Muscle of arm (tissue), 12 donors: ENCODE data around the gene YARS1. TPM values are rescaled to one million over a fixed set of nuclear protein-coding genes. Genes with fewer than 3 reads are reported as not detected.
"Not testable (repeated sequence)": the region's sequence is repeated elsewhere in the genome, so short reads cannot be mapped to it uniquely, and the experiment has no call there.

Experiments used
- DNase-seq: peaks from one replicate; pipeline ENCODE4 v3.0.0-alpha.2; 2013
- polyA plus RNA-seq, 12 donors: library from polyadenylated mRNA; unstranded; fragments of 120-200 nt; gene quantifications; one replicate each; pipeline ENCODE4 v1.2.1, GENCODE V29; 2013; ENCODE audit not compliant: insufficient read length in 12 of 12

Gene YARS1
- polyA plus RNA-seq, 12 donors, result 37.5 to 60.7 (median 45.4) TPM; not detected in 1

DNA sequence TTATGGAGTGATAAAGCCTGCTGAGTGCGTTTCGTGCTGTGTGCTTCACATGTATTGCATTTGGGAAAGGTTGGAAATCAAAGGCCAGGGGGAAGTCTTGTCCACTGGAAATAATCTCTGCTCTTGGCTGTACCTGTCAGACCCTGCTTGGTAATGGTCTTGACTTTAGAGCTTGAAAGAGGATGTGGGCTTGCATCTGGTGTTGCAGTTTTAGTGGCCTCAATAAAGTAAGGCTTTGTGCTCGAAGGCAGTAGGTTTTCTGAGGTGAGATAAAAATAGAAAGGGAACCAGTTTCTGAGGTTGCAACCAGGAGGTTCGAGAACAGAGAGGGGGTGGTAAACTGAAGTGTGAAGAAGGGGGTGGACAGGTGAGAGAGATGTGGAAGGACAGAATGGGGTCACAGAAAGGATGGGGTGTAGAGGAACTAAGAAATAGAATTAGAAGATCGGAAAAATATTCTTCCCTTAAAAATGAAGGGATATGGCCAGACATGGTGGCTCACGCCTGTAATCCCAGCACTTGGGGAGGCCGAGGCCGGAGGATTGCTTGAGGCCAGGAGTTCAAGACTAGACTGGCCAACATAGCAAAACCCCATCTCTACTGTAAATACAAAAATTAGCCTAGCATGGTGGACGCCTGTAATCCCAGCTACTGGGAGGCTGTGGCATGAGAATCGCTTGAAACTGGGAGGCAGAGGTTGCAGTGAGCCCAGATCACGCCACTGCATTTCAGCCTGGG is 1.8 kb upstream of the YARS1 start:
- DNase-seq, result no peak

DNA sequence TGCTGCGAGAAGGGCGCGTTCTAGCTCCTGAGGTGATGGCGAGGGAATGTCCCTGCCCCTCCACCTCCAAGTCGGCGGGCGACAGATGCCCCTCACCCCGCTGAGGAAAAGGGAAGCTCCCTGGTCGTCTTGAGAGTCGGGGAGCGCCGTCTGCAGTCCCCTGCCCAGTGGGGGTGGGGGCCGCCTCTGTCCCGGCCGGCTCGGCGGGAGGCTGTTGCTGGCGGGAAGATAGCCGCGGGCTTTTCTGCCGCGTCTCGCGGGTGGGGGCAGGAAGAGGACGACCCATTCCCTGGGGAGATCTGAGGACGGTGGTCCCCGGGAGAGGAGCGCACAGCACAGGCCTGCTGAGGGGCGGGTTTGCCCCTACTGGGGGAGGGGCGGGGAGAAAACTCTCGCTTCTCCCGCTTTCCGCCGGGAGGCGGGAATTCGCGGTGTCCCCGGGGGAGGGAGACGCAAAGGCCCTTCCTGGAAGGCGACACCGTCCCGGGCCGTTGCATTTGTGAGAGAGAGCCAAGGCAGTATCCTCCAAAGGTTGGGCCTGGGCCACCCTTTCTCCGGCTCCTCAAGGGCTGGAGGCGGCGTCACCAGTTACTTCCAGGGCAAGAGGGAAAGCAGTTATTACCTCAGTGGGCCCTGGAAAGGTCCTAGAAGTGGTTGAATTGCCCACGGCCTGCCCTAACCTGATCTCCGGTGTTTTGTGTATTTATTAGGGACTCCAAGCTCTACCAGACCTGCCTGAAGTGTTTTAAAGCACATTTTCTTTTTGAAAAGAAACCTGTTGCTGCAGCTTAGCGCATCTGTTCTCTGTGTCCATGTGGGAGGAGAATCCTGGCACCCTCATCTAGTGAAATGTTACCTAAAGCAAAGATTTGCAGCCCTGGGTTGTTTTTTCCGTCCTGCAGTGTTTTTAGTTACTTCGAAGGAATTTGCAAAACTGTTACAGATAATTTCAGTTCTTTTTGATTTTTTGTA is 943 bp upstream of the YARS1 start:
- DNase-seq, result peak; percentile 74

DNA sequence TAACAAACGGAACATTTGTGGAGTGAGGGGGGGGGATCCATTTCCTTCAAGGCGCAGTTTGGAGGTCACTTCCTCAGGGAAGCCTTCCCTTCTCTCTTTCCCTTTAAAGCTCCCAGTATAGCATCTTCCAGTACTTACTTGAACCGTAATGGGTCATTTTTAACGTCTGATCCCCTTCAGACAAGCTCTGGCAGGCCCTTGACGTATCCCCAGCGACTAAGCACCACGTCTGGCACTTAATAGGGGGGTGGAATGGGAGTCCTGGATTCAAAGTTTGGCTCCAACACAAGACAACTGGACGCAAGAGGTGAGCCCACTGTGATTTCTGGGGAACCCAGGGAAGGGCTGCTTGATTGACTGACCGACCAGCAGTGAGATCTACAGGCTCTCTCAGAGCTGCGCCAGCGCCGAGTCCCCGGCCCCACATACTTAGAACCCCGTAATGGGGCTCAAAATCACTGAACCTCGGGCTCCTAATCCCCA is 441 bp downstream of the YARS1 start:
- no peak for DNase-seq

DNA sequence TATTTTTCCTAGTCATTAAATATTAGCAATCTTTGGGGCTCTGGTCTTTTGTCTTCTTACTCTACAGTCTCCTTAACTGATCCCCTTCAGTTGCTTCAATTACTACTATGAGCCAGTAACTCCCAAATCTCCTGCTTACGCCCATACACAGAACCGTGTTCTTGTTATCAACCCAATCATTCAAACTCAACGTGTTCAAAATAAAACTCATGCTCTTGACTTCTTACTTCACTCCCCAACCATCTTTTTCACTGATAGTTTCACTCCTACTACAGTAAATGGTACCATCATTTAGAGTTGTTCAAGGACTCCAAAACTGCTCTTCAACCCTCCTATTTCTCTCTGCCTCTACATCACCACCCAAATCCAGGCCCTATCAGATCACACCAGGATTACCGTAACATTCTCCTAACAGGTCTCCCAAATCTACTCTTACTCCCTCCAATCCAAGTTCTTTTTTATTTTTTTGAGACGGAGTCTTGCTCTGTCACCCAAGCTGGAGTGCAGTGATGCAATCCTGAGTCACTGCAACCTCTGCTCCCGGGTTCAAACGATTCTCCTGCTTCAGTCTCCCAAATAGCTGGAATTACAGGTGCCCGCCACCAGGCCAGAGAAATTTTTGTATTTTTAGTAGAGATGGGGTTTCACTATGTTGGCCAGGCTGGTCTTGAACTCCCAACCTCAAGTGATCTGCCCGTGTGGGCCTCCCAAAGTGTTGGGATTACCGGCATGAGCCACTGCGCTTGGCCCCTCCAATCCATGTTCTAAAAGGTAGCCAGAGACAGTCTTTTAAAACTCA is 3.0 kb downstream of the YARS1 start:
- no peak for DNase-seq

DNA sequence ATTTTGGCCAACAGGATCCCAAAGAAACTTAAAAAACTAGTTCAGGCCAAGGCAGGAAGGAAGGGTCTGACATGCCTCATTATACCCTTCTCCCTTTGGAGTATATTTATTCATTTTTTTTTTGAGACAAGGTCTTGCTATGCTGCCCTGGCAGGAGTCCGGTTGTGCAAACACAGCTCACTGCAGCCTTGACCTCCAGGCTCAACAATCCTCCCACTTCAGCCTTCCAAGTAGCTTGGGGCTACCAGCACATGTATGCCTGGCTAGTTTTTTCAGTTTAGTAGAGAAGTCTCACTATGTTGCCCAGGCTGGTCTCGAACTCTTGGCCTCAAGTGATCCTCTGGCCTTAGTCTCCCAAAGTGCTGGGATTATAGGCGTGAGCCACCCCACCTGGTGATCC is 5.2 kb downstream of the YARS1 start:
- DNase-seq, result no peak

DNA sequence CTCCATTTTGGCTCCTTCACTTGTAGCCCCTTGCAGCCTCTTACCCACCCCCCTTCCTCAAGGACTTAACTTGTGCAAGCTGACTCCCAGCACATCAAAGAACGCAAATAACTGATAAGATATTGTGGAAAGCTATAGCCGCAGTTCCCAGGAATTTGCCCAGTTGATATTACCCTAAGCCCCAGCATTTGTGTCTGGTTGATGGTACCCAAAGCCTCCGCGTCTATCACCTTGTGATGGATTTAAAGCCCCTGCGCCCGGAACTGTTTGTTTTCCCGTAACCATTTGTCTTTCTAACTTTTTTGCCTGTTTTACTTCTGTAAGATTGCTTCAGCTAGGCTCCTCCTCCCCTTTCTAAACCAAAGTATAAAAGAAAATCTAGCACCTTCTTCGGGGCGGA is 5.9 kb downstream of the YARS1 start:
- no peak for DNase-seq

DNA sequence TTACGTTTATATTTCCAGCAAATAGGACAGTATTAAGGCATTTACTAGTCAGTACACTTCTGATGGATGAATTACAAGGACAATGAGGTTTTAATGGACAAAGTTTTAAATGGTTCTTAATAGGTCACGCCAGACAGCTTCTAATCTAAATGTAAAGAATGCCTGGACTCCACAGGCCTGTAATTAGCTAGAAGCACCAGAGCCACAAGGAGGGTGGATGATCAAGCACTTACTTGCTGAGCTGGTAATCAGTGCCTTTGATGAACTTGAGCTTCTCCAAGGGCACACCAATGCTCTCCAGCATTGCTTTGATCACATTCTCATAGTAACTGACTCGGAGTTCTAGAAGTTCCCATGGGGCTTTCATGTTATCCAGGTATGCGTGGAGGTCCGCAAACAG is 6.8 kb downstream of the YARS1 start:
- no peak for DNase-seq

DNA sequence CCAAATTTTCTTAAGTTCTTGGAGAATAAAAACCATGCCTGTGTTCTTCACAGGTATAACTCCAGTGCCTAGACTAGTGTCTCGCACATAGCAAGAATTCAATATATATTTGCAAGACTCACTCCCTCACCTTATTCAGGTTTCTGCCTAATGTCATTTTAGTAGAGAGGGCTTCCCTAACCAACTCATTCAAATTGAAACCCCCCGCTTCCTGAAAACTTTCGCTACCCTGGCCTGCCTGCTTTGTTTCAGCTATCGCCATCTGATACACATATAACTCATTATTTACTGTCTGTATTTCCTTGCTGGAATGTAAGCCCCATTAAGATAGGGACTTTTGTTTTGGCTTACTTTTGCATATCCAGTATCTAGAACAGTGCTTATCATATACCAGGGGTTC is 8.6 kb downstream of the YARS1 start:
- DNase-seq, result no peak

DNA sequence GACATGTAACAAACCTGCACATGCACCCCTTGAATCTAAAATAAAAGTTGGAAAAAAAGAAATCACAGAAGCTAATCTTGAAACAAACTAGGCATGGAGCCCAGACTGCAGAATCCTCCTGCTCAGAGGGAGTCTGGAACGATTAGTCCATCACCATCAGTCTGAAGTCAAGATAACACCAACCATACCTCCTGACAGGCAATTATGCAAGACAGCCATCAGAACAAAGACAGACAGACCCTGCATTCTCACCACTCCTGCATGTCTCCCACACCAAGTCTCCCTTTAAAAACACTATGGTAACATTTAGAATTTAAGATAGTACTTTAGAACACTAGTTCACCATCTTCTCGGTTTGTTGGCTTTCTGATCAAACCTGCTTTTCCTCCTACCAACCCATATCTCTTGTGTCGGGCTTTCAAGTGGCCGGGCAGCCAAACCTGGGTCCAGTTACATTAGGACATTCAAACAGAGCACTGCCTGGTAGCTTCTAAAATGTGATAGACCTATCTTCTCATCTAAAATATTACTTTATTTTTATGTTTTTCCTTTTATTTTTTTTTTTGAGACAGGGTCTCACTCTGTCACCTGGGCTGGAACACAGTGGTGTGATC is 10.1 kb downstream of the YARS1 start:
- DNase-seq, result no peak

DNA sequence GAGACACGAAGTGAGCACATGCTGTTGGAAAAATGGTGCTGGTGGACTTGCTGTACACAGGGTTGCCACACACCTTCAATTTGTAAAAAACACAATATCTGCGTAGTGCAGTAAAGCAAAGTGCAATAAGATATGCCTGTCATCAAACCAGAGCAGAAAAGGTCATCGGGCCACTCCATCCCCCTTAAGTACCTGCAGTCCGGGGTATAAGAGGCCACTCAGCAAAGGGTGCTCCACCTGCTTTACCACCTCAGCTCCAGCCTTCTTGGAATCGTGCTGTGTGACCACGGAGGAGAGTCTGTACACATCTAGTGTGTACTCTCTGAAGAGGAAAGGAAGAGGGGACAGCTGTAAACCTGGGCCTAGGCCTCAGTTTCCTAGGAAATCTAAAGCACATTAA is 10.9 kb downstream of the YARS1 start:
- DNase-seq, result no peak

DNA sequence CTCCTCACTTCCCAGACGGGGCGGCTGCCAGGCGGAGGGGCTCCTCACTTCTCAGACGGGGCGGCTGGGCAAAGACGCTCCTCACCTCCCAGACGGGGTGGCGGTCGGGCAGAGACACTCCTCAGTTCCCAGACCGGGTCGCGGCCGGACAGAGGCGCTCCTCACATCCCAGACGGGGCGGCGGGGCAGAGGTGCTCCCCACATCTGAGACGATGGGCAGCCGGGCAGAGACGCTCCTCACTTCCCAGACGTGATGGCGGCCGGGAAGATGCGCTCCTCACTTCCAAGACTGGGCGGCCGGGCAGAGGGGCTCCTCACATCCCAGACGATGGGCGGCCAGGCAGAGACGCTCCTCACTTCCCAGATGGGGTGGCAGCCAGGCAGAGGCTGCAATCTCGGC is 12.7 kb downstream of the YARS1 start:
- not testable (repeated sequence) for DNase-seq

DNA sequence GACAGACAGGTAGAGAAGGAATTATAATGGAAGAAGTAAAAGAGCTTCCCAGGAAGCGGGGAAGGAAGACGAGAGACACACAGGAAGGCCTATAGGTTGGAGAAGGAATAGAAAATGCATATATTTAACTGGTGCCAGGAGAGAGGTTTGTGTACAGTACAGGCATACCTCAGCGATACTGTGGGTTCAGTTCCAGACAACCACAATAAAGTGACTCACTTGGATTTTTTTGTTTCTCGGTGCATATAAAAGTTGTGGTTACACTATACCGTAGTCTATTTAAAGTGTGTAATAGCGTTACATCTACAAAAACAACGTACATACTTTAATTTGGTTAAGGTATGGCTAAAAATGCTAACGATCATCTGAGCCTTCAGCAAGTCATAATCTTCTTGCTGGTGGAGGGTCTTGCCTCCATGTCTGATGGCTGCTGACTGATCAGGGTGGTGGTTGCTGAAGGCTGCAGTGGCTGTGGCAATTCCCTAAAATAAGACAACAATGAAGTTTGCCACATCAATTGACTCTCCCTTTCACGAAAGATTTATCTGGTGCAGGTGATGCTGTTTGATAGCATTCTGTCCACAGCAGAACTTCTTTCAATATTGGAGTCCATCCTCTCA is 16.0 kb downstream of the YARS1 start:
- DNase-seq, result no peak

DNA sequence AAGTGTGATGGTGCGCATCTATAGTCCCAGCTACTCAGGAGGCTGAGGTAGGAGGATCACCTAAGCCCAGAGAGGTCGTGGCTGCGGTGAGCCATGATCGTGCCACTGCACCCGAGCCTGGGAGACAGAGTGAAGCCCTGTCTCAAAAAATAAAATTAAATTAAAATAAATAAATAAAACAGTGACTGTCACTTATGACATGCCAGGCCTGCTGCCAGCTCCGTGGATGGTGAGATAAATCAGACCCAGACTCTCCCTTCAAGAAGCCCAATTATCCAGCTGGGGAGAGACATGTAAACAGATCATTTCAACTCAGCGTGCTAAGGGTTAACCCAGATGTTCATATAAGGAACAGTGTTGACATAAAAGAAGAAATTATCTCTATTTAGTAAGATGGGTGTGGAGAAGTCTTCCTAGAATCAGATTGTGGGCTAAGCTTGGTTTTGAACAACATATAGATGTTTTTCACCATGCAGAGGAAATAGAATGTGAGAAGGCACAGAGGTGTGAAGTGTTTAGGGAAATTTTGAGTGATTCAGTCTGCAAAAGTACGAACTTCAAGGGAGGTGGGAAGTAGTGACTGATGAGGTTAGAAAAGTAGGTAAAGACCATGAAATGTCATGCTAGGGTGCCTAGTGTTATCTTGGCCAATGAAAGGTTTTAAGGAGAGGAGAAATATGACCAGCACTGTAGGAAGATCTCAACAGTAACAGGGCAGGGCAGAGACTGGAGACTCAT is 18.3 kb downstream of the YARS1 start:
- no peak for DNase-seq

DNA sequence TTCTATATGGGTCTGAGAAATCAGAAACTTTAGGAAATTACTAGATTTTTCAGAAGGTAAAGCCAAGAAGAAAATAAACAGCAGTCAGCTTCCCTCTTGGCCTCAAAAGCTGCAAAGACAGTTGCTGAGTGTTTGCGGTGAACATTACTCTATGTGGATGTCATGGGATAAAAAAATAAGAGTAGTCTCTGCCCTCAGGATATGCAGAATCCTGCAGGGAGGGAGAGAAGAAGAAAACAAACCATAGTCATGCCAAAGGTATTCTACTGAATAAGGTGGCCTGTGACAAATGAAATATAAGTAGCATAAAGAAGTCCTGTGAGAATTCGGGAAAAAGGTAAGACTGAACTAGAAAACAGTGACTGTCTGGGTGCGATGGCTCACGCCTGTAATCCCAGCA is 19.0 kb downstream of the YARS1 start:
- no peak for DNase-seq

DNA sequence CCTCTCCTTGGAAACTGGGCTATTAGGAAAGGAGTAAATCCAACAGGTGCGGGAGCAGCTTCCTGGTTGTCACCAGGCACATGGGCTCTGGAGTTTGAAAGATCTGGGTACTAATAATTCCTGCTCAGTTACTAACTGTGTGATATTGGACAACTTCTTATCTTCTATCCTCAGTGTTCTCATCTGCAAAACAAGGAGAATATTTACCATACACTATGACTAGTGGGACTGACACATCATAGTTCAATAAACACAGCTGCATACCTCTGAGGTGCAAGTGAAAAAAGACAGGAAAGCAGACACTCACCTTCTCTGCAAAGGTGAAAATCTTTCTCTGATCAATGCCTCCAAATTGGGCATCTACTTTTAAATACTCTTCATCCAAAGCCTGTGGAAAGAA is 19.7 kb downstream of the YARS1 start:
- DNase-seq, result no peak

DNA sequence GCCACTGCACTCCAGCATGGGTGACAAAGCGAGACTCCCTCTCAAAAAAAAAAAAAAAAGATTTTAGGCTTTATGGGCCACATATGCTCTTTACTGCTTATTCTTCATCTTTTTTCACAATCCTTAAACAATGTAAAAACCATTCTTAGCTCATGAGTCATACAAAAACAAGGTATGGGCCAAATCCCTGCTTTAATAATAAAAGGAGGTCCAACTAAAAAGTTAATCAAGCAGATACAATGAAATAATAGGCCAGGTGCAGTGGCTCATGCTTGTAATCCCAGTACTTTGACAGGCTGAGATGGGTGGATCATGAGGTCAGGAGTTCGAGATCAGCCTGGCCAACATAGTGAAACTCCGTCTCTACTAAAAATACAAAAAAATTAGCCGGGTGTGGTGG is 21.4 kb downstream of the YARS1 start:
- DNase-seq, result not testable (repeated sequence)

DNA sequence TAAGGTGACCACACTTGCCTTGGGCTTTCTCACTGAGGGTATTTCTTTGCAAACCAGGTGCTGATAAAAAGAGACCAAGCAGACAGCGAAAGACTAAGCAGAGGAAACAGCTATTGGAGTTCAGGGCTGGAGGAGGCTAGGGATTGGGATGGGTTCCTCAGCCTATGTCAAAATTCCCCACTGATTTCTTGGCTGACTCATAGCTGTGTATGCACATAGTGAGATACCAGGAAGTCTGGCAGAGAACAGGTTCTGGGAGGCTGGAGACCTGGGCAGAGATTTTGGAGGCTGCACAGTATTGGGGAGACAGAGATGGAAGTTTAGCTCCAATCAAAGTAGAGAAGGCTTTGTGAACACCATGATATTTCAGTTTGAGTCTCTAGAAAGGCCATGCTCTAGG is 25.3 kb downstream of the YARS1 start:
- DNase-seq, result no peak

DNA sequence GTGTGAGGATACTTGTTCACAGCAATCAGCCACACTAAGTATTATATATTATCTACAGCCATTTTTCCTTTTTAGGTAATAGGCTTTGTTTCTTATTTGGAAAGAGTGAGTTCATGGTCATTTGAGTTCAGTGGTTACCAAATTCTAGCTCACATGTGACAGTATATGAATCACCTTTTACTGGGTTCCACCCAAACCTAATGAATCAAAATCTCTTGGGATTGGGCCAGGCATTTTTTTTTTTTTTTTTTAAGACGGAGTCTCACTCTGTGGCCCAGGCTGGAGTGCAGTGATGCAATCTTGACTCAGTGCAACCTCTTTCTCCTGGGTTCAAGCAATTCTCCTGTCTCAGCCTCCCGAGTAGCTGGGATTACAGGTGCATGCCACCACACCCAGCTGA is 27.8 kb downstream of the YARS1 start:
- not testable (repeated sequence) for DNase-seq

DNA sequence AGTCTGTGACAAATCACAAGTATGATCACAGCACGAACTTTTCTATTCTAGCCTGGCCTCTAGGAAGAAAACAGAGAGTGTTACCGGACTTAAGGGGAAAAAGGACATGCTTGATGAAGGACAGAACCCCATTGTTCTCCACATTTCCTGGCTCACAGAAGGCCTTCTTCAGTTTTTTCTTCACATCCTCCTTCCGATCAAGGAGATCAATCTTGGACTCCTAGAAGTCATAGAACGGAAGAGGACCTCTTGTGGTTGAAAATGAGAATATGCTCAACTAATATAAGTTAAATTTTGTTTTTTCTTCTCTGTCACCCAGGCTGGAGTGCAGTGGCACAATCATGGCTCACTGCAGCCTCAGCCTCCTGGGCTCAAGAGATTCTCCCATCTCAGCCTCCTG is 30.3 kb downstream of the YARS1 start:
- DNase-seq, result no peak

DNA sequence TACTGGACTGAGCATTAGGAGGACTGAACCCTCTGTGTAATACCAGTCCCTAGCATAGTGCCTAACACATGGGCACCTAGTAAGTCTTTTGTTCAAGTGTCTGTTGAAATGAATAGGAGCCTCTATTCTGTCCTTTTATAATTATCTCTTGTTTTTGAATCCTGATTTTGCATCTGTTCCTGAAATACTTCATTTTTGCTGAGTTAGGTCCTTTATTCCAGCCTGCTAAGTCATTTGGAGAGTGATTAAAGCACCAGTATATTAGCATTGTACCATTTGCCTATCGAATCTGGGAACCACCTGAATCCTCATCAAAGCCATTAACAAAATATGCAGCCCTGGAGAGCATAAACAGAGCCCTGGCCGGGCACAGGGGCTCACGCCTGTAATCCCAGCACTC is 32.3 kb downstream of the YARS1 start:
- DNase-seq, result no peak
